GM10248 (cell line): Measurements from ENCODE around the gene NALCN.

Source experiments
- CTCF ChIA-PET: fragments of 300-600 bp; sonication (Branson Sonifier 250); formaldehyde crosslinking; extraction: SDS; loops from one replicate; lab custom pipeline; 2021; ENCODE audit warnings: antibody characterized with exemption; lab: Yijun Ruan, JAX
- POLR2A ChIA-PET: fragments of 350-650 bp; sonication (Branson Sonifier 250); formaldehyde crosslinking; extraction: SDS; loops from one replicate; lab custom pipeline; 2020; ENCODE audit warnings: antibody characterized with exemption; lab: Yijun Ruan, JAX
- DNase-seq: peaks from one replicate; pipeline ENCODE4 v3.0.0; 2012; ENCODE audit errors: extremely low spot score
- TF ChIP-seq, protein P1 (sequence below): IDR thresholded peaks from 2 replicates; pipeline ENCODE4 v1.5.1; 2012; ENCODE audit warnings: mild to moderate bottlenecking, low read depth; ENCODE audit errors: extremely low read depth, missing control alignments, control extremely low read depth

Gene NALCN

GRCh38 chr13:101433895-101434294 is 17.6 kb upstream of the NALCN start:
- TF ChIP-seq, protein P1, sequence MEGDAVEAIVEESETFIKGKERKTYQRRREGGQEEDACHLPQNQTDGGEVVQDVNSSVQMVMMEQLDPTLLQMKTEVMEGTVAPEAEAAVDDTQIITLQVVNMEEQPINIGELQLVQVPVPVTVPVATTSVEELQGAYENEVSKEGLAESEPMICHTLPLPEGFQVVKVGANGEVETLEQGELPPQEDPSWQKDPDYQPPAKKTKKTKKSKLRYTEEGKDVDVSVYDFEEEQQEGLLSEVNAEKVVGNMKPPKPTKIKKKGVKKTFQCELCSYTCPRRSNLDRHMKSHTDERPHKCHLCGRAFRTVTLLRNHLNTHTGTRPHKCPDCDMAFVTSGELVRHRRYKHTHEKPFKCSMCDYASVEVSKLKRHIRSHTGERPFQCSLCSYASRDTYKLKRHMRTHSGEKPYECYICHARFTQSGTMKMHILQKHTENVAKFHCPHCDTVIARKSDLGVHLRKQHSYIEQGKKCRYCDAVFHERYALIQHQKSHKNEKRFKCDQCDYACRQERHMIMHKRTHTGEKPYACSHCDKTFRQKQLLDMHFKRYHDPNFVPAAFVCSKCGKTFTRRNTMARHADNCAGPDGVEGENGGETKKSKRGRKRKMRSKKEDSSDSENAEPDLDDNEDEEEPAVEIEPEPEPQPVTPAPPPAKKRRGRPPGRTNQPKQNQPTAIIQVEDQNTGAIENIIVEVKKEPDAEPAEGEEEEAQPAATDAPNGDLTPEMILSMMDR: no peak
- ChIA-PET CTCF (no interaction called here), POLR2A (no interaction called here)
- no peak for DNase-seq

GRCh38 chr13:101429733-101430132 is 13.4 kb upstream of the NALCN start:
- TF ChIP-seq, protein P1: no peak
- ChIA-PET POLR2A (no interaction called here), CTCF (no interaction called here)
- DNase-seq: no peak

DNA sequence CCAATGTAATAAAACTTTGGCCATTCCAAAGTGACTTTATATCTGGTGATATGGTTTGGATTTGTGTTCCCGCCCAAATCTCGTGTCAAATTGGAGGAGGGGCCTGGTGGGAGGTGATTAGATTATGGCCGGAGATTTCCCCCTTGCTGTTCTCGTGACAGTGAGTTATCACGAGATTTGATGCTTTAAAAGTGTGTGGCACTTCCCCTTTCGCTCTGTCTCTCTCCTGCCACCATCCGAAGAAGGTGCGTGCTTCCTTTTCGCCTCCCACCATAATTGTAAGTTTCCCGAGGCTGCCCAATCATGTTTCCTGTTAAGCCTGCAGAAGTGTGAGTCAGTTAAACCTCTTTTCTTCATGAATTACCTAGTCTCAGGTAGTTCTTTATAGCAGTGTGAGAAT is 9.3 kb upstream of the NALCN start:
- TF ChIP-seq, protein P1: no peak
- ChIA-PET CTCF (no interaction called here), POLR2A (no interaction called here)
- no peak for DNase-seq

DNA sequence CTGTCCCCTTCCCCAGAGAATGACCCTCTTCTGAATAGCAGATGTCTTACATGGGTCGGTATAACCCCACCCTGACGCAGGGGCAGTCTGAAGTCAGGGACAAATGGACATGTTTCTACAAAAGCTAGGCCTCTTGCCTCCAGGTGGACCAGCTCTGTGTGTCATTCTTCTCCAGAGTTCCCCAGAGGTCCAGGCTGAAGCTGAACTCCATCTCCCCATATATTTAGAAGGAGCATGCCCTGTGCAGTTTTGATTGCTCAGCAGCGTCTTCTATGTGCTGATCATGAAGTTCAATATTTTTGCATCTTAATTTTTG is 8.8 kb upstream of the NALCN start:
- ChIA-PET CTCF (no interaction called here), POLR2A (no interaction called here)
- DNase-seq: no peak
- TF ChIP-seq, protein P1: no peak

- ChIA-PET CTCF (no interaction called here), POLR2A (no interaction called here)
- DNase-seq: no peak
- TF ChIP-seq, protein P1: no peak
These were observed 8.3 kb upstream of the NALCN start for GRCh38 chr13:101424381-101425155.

- ChIA-PET CTCF (interaction anchor here (1.9 kb wide), 1 partner anchor 69 kb away, joined by 4 read pairs; no protein-coding TSS in a partner anchor), POLR2A (no interaction called here)
- TF ChIP-seq, protein P1: no peak
- no peak for DNase-seq
These were observed 7.6 kb upstream of the NALCN start for GRCh38 chr13:101423872-101424271.

- CTCF ChIA-PET: interaction anchor here (1.1 kb wide), 1 partner anchor 22 kb away, joined by 3 read pairs; no protein-coding TSS in a partner anchor
These were observed 1.2 kb upstream of the NALCN start for GRCh38 chr13:101417501-101417900.

More at GRCh38 chr13:101417501-101417900, 1.2 kb upstream of the NALCN start:
- DNase-seq: no peak
- POLR2A ChIA-PET: no interaction called here
- TF ChIP-seq, protein P1: no peak
